NCI-H524 treated with DMSO at 0.1 percent for 48 hours (cell line): ENCODE measurements around the gene CYTH2.
"Not testable (repeated sequence)": the region's sequence is repeated elsewhere in the genome, so short reads cannot be mapped to it uniquely, and the experiment has no call there.

Source experiments
- DNase-seq: peaks from one replicate; lab custom pipeline; 2025; lab: John Stamatoyannopoulos, UW

CYTH2 gene

DNA sequence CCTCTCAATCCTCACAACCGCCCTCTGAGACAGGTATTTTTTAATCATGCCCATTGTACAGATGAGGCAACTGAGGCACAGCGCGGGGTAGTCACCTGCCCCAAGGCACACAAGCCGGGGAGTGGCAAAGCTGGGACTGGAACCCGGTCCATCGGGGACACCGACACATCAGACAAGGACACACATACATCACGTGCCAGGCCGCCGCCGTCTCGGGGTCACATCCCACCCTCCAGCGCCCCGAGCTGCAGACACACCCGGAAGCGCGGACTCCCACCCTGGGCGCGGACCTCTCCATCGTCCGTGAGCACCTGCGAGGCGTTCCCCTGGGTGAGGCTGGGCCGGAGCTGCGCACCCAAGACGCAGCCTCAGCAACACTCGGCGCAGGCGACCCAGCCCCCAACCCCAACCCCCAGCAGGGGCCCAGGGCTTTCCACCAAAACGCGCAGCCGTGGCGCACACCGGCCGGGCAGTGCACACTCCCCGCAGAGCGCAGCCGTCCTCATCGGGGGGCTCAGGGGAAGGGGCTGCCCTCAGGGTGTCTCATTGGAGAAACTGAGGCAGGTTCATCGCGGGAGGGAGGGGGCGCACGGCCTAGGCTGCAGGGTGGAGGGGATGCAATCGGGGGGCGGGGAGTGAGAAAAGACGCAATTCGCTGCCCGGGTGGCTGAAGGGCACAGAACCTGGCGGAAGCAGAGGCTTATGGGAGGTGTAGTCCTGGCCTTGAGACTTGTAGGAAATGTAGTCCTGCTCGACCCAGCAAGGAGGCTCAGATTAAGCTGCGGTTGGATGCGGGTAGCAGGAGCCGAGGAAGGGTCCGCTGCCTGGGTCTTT lies 44.3 kb downstream of the CYTH2 start:
- peak; percentile 56 for DNase-seq

DNA sequence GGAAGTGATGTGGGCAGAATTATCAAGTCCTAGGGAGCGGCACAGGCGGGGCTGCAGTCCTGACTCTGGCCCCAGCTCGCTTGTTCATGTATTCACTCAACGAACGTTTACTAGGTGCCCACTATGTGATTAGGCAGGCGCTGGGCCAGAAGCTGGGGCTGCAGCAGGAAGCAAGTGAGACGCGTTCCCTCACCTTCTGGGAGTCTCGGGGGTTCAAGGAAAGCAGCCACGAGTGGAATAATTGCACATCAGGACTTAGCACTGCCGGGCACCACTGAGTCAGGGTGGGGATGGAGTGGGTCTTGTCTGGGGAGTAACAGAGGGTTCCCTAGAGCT lies 44.9 kb downstream of the CYTH2 start:
- no peak for DNase-seq

DNA sequence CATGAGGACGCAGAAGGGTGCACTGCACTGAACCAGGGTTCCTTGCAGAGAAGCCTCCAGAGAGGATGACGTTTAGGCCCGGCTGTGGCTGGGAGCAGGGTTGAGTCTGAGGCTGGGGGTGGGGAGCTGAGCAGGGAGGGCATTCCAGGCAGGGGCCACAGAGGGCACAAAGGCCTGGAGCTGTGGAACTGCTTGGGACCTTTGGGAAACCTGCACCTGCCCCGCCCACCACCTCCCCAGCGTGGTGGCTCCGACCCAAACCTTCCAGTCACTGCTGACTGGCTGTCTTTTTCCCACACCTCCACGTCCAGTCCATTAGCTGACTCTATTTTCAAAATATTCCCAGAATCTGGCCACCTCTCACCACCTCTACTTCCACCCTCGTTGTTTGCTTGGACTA lies 47.4 kb downstream of the CYTH2 start:
- DNase-seq: no peak

DNA sequence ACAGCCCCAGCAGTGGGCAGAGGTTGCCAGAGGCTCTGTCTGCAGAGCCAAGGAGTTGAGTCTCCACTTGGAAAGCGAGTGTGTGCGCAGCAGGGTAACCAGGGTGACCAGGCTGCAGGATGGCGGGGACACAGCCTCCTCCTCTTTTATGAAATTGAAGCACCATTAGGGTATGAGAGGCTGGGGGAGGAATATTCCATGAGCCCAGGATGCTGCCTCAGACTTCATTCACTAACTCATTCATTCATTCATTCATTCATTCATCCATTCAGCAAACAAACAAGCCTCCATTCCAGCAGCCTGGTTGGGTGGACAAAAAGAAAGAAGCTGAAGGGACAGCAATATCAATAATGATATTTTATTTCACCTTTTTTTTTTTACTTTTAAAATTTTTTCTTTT lies 49.0 kb downstream of the CYTH2 start:
- DNase-seq: no peak

DNA sequence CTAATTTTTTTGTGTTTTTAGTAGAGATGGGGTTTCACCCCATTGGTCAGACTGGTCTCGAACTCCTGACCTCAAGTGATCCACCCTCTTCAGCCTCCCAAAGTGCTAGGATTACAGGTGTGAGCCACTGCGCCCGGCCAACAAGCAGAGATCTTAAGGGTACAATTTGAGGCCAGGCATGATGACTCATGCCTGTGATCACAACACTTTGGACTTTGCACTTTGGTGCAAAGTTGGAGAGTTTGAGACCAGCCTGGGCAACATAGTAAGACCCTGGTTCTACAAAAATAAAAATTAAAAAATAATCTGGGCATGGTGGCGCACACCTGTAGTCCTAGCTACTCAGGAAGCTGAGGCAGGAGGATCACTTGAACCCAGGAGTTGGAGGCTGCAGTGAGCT lies 50.3 kb downstream of the CYTH2 start:
- DNase-seq: not testable (repeated sequence)

DNA sequence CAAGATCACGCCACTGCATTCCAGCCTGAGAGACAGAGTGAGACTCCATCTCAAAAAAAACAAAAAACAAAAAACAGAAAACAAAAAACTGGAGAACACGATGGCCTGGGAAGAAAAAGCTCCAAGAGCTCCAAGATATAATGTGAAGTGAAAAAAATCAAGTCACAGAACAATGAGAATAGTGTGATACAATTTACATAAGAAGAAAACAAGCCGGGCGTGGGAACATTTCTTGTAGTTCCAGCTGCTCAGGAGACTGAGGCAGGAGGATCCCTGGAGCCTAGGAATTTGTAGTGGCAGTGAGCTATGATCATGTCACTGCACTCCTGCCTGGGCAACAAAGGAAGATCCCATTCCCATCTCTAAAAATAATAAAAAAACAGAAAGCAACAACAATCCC lies 51.0 kb downstream of the CYTH2 start:
- DNase-seq: no peak

DNA sequence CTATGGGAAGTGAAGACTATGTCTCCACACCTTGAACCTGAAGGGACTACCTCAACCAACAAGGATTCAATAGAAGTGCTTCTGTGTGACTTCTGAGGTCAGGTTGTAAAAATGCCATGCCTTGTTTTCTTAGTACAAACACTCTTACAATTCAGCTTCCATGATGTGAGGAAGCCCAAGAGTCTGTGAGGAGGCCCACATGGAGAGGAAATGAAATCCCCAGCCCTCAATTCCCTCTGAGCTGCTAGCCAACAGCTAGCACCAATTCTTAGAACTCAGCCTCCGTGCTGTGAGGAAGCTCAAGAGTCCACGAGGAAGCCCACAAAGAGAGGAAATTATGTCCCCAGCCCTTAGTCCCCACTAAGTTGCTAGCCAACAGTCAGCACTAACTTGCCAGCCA lies 55.1 kb downstream of the CYTH2 start:
- DNase-seq: no peak

DNA sequence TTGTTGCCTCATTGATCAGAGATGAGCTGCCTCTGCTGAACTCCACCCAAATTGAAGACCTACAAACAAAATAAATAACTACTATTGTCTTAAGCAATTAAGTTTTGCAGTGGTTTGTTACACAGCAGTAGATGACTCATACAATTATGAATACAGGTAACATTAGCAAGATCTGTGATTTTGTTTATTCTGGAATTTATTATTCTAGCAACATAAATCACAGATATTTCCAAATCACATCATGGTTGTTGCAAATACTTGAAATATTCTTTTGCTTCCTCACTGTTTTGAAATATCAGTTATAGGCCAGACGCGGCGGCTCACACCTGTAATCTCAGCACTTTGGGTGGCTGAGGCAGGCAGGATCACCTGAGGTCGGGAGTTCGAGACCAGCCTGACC lies 55.6 kb downstream of the CYTH2 start:
- DNase-seq: no peak

DNA sequence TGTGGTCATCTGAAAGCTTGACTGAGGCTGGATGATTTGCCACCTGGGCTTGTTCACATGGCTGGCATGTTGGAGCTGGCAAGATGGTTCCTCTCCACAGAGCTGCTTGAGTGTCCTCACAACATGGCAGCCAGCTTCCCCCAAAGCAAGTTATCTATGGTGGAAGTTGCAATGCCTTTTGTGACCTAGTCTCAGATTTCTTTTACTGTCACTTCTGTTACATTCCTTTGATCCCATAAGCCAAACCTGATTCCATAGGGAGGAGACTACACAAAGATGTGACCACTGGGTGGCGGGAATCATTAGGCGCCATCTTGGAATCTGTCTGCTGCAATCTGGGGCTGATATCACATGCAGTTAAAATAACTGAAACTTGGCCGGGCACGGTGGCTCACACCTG lies 60.0 kb downstream of the CYTH2 start:
- DNase-seq: no peak

DNA sequence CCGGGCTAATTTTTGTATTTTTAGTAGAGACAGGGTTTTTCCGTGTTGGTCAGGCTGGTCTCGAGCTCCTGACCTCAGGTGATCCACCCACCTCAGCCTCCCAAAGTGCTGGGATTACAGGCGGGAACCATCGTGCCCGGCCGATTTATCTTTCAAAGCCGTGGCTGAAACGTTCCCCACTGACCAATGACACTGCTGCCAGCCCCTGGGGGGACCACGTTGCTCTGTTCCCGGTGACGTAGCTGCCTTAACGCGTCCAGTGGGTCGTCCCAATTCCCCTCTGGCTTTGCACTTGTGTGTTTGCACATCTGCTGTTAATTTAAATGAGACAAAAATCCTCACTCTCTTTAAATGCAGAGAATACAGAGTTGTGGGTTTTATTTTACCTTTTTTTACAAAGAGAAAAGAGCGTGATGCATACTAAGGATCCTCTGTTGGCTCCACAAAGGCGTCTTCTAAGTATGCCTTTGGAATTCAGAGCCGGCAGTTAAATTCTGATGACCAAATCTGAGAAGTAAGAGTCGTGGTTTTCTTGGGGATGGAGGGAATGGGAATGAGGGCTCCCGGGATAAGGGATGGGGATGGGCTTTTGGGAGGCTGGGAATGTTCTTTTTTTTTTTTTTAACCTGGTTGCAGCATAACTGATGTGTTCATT lies 61.0 kb downstream of the CYTH2 start:
- DNase-seq: no peak

DNA sequence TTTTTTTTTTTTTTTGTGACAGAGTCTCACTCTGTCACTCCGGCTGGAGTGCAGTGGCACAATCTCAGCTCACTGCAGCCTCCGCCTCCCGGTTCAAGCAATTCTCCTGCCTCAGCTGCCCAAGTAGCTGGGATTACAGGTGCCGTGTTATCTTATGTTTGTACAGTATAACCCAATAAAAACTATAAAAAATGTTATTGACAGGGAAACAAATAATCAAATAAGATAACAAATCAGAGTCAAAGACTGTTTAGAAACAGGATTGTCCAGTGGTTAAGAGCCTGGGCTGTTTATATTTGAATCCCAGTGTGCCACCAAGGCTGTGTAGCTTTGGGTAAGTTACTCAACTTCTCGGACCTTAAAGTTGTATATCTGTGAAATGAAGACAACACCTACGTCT lies 61.6 kb downstream of the CYTH2 start:
- no peak for DNase-seq
